Heart left ventricle (tissue), 16 donors: ENCODE data around the gene ANKRD29. TPM values are rescaled to one million over a fixed set of nuclear protein-coding genes. Genes with fewer than 3 reads are reported as not detected.
"Not testable (repeated sequence)": the region's sequence is repeated elsewhere in the genome, so short reads cannot be mapped to it uniquely, and the experiment has no call there.

ENCODE experiments used
- ATAC-seq, 4 donors: fragments of 200-7000 bp; cut with Tn5 transposase; one replicate each; pipeline ENCODE4 v1.9.1; 2020 to 2022; ENCODE audit warnings: moderate library complexity in 4 of 4, mild to moderate bottlenecking in 3 of 4, moderate number of reproducible peaks in 1 of 4
- DNase-seq, 5 donors: peaks; one replicate each; pipeline ENCODE4 v3.0.0-alpha.2; 2020
- H3K27ac ChIP-seq, 12 donors: fragments of 200-600 bp; sonication (generic) in 4 of 12; one replicate each; pipeline versions ENCODE4 v1.5.0 to v1.8.0; 2016 to 2022; ENCODE audit warnings: mild to moderate bottlenecking in 2 of 12
- H3K27me3 ChIP-seq, 9 donors: fragments of 200-600 bp; sonication (generic) in 2 of 9; one replicate each; pipeline versions ENCODE4 v1.5.1 to v1.8.0; 2016 to 2022; ENCODE audit warnings: mild to moderate bottlenecking in 3 of 9
- H3K36me3 ChIP-seq, 9 donors: fragments of 200-600 bp; sonication (generic) in 2 of 9; one replicate each; pipeline versions ENCODE4 v1.5.0 to v1.8.0; 2018 to 2022; ENCODE audit warnings: mild to moderate bottlenecking in 2 of 9
- H3K4me1 ChIP-seq, 12 donors: fragments of 200-600 bp; sonication (generic) in 4 of 12; one replicate each; pipeline versions ENCODE4 v1.5.0 to v1.8.0; 2016 to 2022; ENCODE audit warnings: mild to moderate bottlenecking in 3 of 12
- H3K4me3 ChIP-seq, 12 donors: fragments of 200-600 bp; sonication (generic) in 4 of 12; one replicate each; pipeline versions ENCODE4 v1.5.0 to v1.8.0; 2017 to 2022; ENCODE audit warnings: mild to moderate bottlenecking in 9 of 12, moderate library complexity in 4 of 12
- H3K9me3 ChIP-seq, 12 donors: fragments of 200-600 bp; sonication (generic) in 4 of 12; one replicate each; pipeline versions ENCODE4 v1.5.0 to v1.8.0; 2016 to 2022; ENCODE audit warnings: mild to moderate bottlenecking in 1 of 12
- POLR2A ChIP-seq, 2 donors: fragments of 450-650 bp; IDR thresholded peaks; one replicate each; pipeline ENCODE4 v1.6.1; 2017; ENCODE audit warnings: antibody characterized with exemption in 2 of 2, mild to moderate bottlenecking in 2 of 2, moderate library complexity in 2 of 2
- WGBS, 4 donors: extraction: QIAGEN DNeasy Blood & Tissue Kit in 2 of 4; methylation state at CpG; one replicate each; pipeline versions ENCODE4 v1.1.5 to v1.1.7; 2013 to 2018; 5-methylcytosine and 5-hydroxymethylcytosine counted together
- intact Hi-C, 10 donors: fragments of 100-400 bp; cut with DNase I; formaldehyde crosslinking; loops; one replicate each; pipeline versions ENCODE4 v1.11.1 to v1.14.2; 2022
- polyA plus RNA-seq, 2 donors: library from polyadenylated mRNA; stranded (reverse); fragments of 200-250 nt; gene quantifications; one replicate each; pipeline ENCODE4 v1.2.3, GENCODE V29; 2013
- total RNA-seq, 9 donors: library from RNA; depleted of rRNA in 2 of 9; stranded (reverse); fragments of >200 nt in 2 of 9; fragmentation: NEBNext Ultra II Directional in 3 of 9; extraction: Animal tissue kit (Norgen Biotek cat#: 25700) in 3 of 9; gene quantifications; one replicate each; pipeline versions ENCODE4 v1.1.0 to v1.2.4, GENCODE V29; 2016 to 2023
- TF ChIP-seq, protein P1 (sequence below), 12 donors: fragments of 200-600 bp; sonication (generic) in 4 of 12; IDR thresholded peaks; one replicate each; pipeline versions ENCODE4 v1.5.0 to v1.8.0; 2018 to 2022; ENCODE audit warnings: antibody characterized with exemption in 12 of 12, mild to moderate bottlenecking in 5 of 12
- donor health status: ischemic (EF 13 %, LVEDD 7.1; RV severe dilation, severe dysfunction).
- donor health status: healthy with polysubstance abuse.
- donor health status: DM: no; HTN: yes; CAD: no.
- donor health status: DM: no; HTN: no; CAD: no.
- donor health status: ischemic (EF 25% LVEDD 6.9; RV normal size, moderate dysfunction).
- donor health status: ischemic (EF 25% LVEDD 5.7; RV mildly dilated, moderate dysfunction).
- donor health status: healthy.
- donor health status: DM: yes; HTN: yes; CAD: no.
- donor health status: ischemic (EF 35%, LVEDD 5.7; RV mildly dilated, moderate dysfunction).
- donor health status: nonischemic (EF 11% LVEDD 7.7; RV severe dilation, severe dysfunction).
- donor health status: DM: yes; HTN: yes; CAD: no.
- donor health status: PGD.
- donor health status: ischemic (EF 29% LVEDD 5.4; RV normal size, mild dysfunction).
- donor health status: nonischemic (EF 23%, LVEDD 6.1; RV moderate dilation, normal function).

ANKRD29 gene
- total and polyA plus RNA-seq, 11 donors, result 1.7 to 7.1 (median 4.9) TPM

DNA sequence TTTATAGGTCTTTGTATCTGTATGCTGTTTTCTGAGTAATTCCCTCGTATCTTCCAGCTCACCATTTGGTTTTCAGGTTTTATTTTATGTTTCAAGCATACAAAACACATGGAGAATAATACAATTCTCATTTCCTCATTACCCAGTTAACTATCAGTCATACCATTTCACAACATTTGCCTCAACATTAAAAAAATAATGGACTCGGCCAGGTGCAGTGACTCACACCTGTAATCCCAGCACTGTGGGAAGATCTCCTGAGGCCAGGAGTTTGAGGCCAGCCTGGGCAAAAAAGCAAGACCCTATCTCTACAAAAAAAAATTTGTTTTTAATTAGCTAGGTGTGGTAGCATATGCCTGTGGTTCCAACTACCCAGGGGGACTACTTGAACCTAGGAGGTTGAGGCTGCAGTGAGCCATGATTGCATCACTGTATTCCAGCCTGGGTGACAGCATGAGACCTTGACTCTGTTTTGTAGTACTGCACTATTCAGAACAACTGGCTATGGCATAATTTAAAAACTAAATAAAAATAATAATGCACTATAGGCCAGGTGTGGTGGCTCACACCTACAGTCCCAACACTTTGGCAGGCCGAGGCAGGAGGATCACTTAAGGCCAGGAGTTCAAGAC is 96.7 kb downstream of the ANKRD29 start:
- intact Hi-C loops, result no loop called here
- TF ChIP-seq, protein P1, sequence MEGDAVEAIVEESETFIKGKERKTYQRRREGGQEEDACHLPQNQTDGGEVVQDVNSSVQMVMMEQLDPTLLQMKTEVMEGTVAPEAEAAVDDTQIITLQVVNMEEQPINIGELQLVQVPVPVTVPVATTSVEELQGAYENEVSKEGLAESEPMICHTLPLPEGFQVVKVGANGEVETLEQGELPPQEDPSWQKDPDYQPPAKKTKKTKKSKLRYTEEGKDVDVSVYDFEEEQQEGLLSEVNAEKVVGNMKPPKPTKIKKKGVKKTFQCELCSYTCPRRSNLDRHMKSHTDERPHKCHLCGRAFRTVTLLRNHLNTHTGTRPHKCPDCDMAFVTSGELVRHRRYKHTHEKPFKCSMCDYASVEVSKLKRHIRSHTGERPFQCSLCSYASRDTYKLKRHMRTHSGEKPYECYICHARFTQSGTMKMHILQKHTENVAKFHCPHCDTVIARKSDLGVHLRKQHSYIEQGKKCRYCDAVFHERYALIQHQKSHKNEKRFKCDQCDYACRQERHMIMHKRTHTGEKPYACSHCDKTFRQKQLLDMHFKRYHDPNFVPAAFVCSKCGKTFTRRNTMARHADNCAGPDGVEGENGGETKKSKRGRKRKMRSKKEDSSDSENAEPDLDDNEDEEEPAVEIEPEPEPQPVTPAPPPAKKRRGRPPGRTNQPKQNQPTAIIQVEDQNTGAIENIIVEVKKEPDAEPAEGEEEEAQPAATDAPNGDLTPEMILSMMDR (IDR thresholded peaks at IDR 0.05), result no peak
- no peak for TF ChIP-seq POLR2A (IDR thresholded peaks at IDR 0.05)
- H3K4me3 ChIP-seq, result no peak overlapping the region
- ATAC-seq (no peak), DNase-seq (no peak)
- 63 to 96% (median 82%) methylated on average over 3 of the region's 3 CpGs for WGBS, 4 donors
- no peaks in the 10 kb centered on the region for H3K27me3 ChIP-seq
- H3K9me3 ChIP-seq, result no peaks in the 10 kb centered on the region
- peaks cover 0 to 100% (median 90%) of the 10 kb centered on the region in 9 donors for H3K36me3 ChIP-seq
- peaks cover 0 to 11% (median 0%) of the 10 kb centered on the region in 12 donors for H3K4me1 ChIP-seq
- no peak overlapping the region for H3K27ac ChIP-seq

DNA sequence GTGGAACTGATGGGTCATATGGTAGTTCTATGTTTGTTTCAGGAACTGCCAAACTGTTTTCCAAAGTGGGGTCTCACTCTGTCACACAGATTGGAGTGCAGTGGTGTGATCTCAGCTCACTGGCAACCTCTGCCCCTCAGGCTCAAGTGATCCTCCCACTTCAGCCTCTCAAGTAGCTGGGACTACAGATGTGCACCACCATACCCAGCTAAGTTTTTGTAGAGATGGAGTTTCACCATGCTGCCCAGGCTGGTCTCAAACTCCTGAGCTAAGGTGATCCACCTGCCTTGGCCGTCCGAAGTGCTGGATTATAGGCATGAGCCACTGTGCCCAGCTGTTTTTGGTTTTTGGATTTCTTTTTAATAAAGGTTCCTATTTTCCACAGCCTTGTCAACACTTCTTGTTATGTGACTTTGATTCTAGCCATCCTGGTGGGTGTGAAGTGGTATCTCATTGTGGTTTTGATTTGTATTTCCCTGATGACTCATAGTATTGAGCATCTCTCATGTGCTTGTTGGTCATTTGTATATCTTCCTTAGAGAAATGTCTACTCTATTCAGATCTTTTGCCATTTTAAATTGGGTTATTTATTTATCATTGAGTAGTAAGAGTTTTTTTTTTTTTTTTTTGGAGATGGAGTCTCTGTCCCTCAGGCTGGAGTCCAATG is 99.2 kb downstream of the ANKRD29 start:
- intact Hi-C loops, result no loop called here

DNA sequence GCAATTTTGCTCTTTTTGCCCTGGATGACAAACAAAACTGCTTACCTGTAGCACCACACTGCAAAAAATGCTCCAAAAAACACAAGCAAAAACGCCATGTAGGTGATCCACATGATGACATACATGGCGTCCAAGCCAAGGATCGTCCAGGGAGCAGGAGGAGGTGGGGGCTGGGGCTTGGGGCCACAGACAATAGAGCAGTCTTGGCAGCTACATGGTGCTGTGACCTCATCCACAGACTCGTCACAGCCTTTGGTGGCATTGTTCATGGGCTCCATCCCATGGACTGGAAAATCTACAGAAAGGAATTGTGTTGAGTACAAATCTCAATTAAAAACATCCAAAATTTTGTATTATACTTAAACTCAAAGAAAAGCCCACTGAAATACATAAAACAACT is 102.5 kb downstream of the ANKRD29 start:
- no peak overlapping the region for H3K4me3 ChIP-seq
- intact Hi-C loops, result no loop called here
- TF ChIP-seq, protein P1 (IDR thresholded peaks at IDR 0.05), result no peak
- no peak for TF ChIP-seq POLR2A (IDR thresholded peaks at IDR 0.05)
- no peaks in the 10 kb centered on the region for H3K27me3 ChIP-seq
- no peaks in the 10 kb centered on the region for H3K9me3 ChIP-seq
- no peak for ATAC-seq
- H3K36me3 ChIP-seq, result peaks cover 0 to 100% (median 96%) of the 10 kb centered on the region in 9 donors
- H3K4me1 ChIP-seq, result peaks cover 0 to 11% (median 0%) of the 10 kb centered on the region in 12 donors
- no peak overlapping the region for H3K27ac ChIP-seq
- WGBS, 4 donors, result 77 to 81% (median 80%) methylated on average over 4 of the region's 4 CpGs
- no peak for DNase-seq

More for the DNA sequence above, 99.2 kb downstream of the ANKRD29 start:
- 92 to 100% (median 98%) methylated on average over 2 of the region's 2 CpGs for WGBS, 4 donors
- no peak for ATAC-seq
- no peak for TF ChIP-seq POLR2A (IDR thresholded peaks at IDR 0.05)
- TF ChIP-seq, protein P1 (IDR thresholded peaks at IDR 0.05), result no peak
- H3K27me3 ChIP-seq, result no peaks in the 10 kb centered on the region
- H3K4me3 ChIP-seq, result no peak overlapping the region
- H3K4me1 ChIP-seq, result peaks cover 0 to 11% (median 0%) of the 10 kb centered on the region in 12 donors
- no peak overlapping the region for H3K27ac ChIP-seq
- H3K9me3 ChIP-seq, result no peaks in the 10 kb centered on the region
- DNase-seq, result no peak
- peaks cover 0 to 100% (median 96%) of the 10 kb centered on the region in 9 donors for H3K36me3 ChIP-seq

DNA sequence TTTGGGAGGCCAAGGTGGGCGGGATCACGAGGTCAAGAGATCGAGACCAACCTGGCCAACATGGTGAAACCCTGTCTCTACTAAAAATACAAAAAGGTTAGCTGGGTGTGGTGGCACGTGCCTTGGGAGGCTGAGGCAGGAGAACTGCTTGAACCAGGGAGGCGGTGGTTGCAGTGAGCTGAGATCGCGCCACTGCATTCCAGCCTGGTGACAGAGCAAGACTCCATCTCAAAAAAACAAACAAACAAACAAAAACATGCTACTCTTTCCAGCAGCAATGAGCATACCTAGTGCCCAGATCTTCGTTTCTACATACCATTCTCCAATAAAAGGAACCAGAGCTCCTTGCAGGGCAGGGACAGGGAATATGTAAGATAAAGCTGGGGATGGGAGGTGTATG is 105.2 kb downstream of the ANKRD29 start:
- ATAC-seq, H3K9me3 ChIP-seq, H3K4me3 ChIP-seq, DNase-seq, H3K27ac ChIP-seq, H3K27me3 ChIP-seq, intact Hi-C loops, H3K4me1 ChIP-seq: not testable (repeated sequence)
- peaks cover 0 to 100% (median 97%) of the 10 kb centered on the region in 9 donors for H3K36me3 ChIP-seq
- WGBS, 4 donors, result 92 to 98% (median 97%) methylated on average over 8 of the region's 8 CpGs
